Stimulated activated CD4-positive, alpha-beta T cell treated with anti-CD3 and anti-CD28 coated beads, Interleukin-15, amount 100 ng/mL, for 1 hour (primary cell): ENCODE results near the gene ZNF292.
"Not testable (repeated sequence)": the region's sequence is repeated elsewhere in the genome, so short reads cannot be mapped to it uniquely, and the experiment has no call there.

ENCODE experiments used
- DNase-seq, 2 donors: peaks; one replicate each; pipeline ENCODE4 v3.0.0-alpha.2; 2020; ENCODE audit warnings: low read depth in 1 of 2, low spot score in 1 of 2

Gene ZNF292

DNA sequence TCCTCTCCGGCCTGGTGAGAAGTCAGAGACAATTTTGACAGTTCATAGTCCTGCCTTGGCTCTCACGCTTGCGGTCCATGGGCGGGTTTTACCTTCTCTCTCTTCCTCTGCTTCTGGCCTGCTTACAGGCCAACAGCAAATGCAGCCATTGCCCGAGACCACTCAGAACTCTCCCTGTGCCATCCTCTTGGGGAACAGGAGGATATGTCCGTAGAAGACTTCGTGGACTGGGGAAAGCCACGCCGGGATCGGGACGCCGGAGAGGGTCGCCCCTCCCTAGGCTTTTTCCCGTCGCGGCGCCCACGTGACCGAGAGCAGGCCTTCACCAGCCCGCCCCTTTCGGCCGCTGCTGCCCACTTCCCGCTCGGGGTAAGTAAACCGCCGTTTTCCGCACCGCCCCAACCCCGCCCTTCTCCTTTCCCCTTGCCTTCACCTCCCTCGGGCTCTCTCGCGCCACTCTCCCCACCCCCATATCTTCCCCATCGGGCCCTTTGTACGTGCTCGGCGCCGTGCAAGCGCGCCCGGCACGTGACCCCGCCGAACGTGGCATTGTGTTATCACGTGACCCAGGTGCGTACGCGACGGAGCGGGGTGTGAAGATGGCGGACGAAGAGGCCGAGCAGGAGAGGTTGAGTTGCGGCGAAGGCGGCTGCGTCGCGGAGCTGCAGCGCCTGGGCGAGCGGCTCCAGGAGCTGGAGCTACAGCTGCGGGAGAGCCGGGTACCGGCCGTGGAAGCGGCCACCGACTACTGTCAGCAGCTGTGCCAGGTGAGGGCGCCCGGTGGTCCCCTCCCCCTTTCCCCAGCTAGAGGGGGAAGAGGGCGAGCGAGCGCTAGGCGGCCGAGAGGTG lies at the start of gene ZNF292:
Gene ZNF292 (plus strand): TSS at position 573 of the 849 bp plus-strand sequence. CDS start 27 bp downstream, at position 600.
- DNase-seq = peak; percentile 80 to 85

DNA sequence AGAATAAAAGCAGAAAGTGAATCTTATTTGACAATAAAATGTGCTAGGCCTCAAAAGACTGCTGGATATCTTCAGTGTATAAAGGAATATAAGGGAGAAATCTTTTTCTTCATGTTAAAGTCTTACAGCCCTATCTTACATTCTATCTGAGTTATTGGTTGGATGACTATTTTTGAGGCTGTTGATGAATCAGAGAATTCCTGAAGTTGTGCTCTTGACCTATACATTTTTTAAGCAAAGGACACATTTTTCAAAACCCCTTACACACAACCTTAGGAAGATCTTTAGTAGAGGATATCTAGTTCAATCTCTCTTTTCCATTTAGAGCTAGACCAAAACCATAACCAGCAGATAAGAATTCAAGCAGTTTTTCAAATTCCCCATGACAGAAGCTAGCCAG lies 49.5 kb upstream of the ZNF292 start:
- DNase-seq = no peak

GRCh38 chr6:87110636-87111035 lies 44.7 kb upstream of the ZNF292 start:
- no peak for DNase-seq

DNA sequence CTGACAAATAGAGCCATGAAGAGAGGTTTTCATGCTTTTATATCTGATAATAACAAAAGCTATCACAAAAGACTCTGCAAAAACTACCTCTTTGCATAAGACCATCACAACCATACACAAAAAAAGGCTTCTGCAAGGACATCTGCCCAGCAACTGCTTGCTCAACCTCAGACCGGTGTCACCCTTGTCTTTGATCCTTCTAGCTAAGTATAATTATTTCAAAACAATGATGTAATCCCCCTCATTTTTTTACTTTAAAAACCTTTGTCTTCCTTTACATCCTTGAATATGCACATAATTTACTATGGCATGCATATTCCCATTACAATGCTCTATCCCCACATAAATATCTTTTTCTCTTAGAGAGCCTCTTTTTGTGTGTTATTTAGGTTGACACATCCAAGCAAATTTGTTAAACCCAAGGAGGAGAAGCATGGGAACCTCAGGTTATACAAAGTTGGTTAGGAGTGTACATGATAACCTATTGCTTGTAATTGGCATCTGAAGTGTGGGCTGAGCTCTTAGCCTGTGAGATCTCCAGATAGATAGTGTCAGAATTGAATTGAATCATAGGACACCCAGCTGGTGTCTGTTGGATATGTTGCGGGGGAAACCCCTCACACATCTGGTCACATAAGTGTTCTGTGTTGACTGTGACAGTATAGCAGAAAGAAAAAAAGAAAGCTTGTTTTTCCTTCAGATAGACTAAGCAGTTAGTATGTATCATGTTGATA lies 39.8 kb upstream of the ZNF292 start:
- no peak for DNase-seq

GRCh38 chr6:87116922-87117321 lies 38.4 kb upstream of the ZNF292 start:
- no peak for DNase-seq

GRCh38 chr6:87118054-87118453 lies 37.3 kb upstream of the ZNF292 start:
- no peak for DNase-seq

DNA sequence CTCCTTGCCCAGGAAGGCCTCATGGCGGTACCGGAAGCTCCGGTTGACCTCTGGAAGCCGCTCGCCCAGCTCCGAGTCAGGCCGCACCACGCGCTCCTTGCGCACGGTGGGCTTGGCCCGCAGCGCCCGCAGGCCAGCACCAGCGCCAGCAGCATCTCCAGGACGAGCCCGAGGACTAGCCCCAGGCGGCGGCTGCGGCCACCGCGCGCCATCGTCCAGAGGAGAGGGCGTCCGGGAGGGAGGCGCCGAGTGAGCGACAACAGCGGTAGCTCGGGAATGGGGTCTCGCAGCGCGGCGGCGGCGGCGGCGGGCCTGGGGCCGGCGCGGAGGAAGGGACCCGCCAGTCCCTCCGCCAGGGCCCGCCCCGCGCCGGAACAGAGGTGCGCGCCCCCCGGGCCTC lies 32.9 kb upstream of the ZNF292 start:
- no peak for DNase-seq

DNA sequence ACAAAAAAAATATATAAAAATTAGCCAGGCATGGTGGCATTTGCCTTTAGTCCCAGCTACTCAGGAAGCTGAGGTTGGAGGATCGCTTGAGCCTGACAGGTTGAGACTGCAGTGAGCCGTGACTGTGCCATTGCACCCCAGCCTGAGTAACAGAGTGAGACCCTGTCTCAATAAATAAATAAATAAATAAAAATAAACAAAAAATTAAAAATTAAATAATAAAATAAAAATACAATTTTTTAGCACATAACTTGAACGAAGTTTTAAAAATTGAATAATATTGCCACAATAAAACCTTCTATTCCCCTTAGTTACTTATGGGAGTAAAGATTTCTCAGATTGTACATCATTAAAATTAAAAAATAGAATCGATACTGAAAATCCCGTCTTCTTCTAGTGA lies 31.3 kb upstream of the ZNF292 start:
- DNase-seq = no peak

DNA sequence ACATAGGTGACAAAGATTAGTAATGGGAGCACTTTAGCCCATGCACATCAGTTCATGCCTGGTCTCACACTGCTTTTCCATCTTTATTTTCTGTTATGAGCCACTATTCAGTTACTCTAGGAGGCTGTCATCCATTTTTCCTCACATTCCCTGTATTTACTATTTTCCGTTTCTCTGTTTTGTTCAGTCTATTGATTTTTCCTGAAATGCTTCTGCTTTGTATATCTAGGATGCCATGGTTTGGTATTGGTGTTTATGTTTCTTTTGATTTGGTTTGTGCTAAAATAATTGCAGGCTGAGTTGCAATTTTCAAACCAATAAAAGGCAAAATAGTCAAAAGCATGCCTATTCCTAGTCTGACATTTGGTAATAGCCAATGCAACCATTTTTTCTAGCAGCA lies 28.9 kb upstream of the ZNF292 start:
- DNase-seq = no peak

DNA sequence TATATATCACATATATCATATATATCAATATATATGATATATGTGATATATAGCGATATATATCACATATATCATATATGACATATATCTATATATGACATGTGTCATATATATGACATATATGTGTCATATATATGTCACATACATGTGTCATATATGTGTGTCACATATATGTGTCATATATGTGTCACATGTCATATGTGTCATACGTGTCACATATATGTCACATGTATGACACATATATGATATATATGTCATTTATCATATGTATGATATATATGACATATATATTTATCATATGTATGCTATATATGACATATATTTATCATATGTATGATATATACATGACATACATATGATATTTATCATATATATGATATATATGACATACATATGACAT lies 27.6 kb upstream of the ZNF292 start:
- no peak for DNase-seq

DNA sequence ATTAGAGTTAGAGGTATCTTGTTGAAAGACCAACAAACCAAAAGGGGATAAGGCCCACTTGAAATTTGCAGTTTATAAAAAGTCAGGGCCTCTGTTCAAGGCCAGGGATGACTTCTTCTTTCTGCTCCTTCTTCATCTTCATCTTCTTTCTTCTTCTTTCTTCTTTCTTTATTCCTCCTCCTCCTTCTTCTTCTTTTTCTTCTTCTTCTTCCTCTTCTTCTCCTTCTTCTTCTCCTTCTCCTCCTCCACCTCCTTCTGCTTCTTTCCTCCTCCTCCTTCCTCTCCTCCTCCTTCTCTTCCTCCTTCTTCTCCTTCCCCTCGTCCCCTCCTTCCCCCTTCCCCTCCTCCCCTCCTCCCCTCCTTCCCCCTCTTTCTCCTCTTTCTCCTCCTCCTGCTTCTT lies 18.4 kb upstream of the ZNF292 start:
- no peak for DNase-seq

DNA sequence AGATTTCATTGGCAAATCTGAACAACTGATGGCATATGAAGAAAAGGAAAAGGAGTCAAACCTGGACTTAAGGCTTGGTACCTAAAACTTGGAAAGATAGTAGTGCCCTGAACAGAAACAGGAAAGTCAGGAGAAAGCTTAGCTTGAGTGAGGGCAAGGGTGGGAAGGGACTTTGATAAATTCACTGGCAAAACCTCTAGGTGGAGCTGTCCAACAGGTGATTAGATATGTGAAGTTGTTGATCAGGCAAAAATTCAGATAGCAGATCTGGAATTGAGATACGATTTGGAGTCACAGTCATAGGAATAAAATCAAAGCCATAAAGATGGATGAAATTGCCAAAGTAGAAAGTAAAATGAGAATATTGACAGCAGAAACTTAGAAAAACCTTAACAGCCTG lies 16.1 kb upstream of the ZNF292 start:
- DNase-seq = no peak

GRCh38 chr6:87139927-87140326 lies 15.4 kb upstream of the ZNF292 start:
- DNase-seq = not testable (repeated sequence)

- DNase-seq = no peak
These were observed 9.0 kb upstream of the ZNF292 start for GRCh38 chr6:87146363-87146762.

DNA sequence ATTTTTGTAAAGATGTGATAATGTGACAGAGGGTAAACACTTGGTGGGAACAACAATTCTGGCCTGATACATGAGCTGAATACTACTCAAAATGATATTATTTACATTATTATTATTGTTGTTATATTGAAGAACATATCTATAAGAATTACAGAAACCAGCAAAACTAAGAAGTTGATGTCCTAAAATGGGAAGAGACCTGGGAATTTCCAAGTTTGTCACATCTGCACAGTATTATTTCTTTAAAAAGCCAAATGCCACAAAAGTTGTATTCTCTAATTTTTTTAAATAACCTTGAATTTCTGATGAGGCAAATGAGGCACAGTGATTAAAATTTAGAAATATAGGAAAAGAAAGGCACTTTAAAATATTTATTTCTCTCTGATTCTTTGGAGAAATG lies 5.0 kb upstream of the ZNF292 start:
- DNase-seq = no peak

DNA sequence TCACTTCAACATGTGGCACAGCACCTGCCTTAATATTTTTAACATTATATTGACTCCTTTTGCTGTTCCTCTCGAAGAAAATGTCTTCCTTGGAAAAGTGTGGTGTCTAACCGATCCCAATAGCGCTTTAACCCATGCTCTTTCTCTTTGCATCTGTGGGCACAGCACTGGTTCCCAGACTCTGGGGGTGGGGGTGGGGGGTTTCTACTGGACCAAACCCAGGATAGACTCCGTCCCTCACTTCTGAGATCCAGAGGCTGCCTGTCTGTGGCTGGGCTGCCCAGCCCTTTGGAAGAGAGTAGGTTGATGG lies 3.9 kb upstream of the ZNF292 start:
- no peak for DNase-seq

GRCh38 chr6:87151781-87152525 lies 3.4 kb upstream of the ZNF292 start:
- DNase-seq = peak; percentile 42 to 65

DNA sequence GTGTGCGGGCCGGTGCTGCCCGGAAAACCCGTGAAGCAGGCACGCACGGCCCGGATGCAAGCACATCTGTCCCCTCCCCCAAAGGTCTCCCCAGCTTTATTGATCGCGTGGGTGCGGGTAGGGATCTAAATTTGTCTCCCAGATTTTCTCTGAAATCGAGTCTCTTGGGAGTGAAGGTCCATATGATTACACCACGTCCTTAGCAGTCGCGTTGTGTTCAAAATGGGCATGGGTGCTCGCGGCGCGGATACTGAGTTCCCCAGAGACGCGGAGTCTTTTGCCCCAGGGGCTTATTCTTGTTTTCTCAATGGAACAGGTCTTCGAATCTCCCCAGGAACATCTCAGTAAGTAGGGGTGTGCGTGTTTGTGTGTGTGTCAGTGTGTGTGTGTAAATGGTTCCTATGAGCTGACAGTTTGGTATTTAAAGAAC lies 2.8 kb upstream of the ZNF292 start:
- no peak for DNase-seq

DNA sequence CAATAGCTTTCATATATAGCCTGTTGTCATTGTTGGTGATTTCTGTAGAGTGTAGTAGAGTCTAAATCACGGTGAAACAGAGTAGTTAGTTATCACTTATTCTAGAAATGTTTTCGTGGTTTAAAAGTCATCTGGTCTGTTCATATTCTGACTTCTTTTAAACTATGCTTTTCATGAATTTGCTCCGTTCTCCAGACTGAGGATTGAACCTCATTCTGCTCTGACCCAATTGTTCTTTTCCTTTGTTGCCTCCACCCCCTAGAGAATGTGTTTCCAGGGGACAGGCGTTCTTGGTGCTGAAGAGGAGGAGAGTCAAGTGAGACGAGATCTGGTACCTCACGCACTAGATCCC lies 748 bp upstream of the ZNF292 start:
- DNase-seq = no peak

- DNase-seq = peak; percentile 27 to 41
These were observed 764 bp downstream of the ZNF292 start for GRCh38 chr6:87155842-87156815.

GRCh38 chr6:87157596-87157995 lies 2.2 kb downstream of the ZNF292 start:
- not testable (repeated sequence) for DNase-seq
